Stimulated activated CD4-positive, alpha-beta T cell treated with anti-CD3 and anti-CD28 coated beads, Interleukin-1b, Interleukin-23, amount 100 ng/mL, for 1 hour (primary cell): Measurements from ENCODE around the gene CHST11.
"Not testable (repeated sequence)": the region's sequence is repeated elsewhere in the genome, so short reads cannot be mapped to it uniquely, and the experiment has no call there.

ENCODE experiments used
- DNase-seq, 2 donors: peaks; one replicate each; pipeline ENCODE4 v3.0.0-alpha.2; 2020; ENCODE audit warnings: low read depth in 2 of 2

Gene CHST11

DNA sequence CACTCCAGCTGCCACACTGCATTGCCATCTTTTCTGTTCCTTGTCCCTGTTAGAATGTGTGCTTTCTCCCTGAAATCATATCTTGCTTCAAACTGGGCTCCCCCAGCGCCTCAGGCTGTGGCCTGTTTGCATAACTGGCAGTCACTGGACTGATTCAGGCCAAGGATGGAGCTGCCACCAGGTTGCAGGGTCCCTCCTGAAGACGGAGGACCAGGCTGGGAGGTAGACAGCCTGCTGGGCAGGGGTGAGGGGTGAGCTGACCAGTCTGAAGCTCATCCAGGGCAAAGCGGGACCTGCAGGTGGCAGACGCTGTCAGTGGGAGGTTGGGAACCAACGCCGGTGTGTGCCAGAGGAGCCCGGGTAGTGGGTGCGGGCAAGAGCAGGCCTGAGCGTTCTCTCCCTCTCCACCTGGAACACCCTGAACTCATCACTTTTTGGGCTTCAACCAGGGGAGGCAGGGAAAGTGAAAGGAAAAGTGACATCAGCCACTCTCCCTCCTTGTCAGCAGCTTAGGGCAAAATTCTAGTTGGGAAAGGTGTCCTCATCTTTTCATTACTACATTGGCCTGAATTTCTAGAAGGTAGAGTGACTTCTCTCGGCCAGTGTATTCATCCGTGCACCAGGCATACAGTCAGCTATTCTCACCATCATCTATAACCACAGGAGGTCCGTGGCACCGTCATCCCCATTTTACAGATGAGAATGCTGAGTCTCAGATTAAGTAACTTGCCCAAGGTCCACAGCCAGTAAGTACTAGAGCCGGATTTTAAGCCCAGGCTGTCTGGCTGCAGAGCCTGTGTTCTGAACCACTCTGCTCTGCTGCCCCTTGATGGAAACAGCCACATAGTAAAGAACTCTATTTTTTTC is 282.3 kb downstream of the CHST11 start:
- no peak for DNase-seq

DNA sequence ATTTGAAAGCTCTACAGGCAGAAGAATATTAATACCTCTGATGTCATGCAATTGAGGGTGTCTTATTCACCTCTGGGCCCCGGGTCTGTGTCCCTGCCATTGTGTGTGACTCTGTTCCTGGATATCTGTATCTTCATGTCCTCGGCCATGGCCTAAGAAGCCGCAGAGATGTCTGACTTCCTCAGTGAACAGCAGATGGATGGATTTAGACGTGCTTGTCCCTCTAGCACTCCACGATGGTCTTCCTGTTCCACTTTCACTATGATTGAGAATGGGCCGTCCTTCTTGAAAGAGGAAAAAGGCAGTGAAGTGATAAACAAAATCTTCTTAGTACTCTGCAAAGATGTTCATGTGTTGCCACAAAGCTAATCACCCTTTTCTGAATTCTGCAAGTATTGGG is 283.9 kb downstream of the CHST11 start:
- no peak for DNase-seq

DNA sequence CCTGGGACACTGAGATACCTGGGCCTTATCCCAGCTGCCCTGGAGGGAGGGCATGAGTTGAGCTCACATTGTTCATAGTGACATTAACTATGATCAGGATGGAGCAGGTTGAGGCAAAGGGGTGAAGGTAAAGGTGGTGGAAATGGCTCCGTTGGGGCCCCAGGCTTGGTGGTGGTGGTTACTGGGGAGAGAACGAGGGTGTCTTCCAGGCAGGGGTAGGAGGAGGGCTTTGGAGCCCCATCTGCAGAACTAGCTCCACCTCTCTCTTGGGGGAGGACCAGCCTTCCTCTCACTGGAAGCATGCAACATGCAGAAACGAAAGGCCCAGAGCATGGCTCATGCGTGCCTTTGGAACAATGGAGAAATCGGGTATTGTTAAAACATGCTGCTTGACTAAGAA is 284.3 kb downstream of the CHST11 start:
- no peak for DNase-seq

DNA sequence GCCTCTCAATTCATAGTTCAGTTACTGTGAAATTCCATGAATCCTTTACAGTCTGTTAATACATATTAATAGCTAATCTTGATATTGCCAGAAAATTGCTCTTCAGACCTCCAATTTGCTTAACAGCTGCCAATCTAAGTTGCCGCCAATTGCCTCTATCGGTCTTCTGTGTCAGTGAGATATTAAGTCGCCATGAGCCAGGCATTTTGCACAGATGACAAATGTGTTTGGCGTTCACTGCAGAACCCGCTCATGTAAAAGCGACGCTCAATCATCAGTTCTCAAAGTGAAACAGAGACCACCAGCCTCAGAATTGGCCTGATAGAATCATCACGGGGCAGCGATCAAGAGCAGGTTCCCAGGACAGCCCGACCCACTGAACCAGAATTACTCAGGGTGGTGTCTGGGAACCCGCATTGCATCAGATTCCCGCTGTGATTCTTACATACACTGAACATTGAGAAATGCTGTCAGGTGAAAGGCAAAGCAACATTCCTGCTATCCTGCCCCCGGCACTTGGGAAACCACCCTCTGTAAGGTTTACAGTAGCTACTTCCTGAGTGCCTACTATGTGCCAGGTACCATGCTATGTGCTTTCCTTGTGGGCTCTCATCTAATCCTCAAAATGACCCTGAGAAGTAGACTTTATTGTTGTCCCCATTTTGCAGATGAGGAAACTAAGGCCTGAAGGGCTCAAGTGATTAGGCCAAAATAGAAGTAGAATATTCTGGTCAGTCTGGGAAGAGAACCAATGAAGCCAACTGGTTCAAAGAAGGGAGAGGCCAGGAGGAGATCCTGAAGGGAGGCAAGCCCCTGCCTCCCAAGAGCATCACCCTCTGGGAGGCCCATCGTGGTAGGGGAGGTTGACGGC is 285.0 kb downstream of the CHST11 start:
- no peak for DNase-seq

DNA sequence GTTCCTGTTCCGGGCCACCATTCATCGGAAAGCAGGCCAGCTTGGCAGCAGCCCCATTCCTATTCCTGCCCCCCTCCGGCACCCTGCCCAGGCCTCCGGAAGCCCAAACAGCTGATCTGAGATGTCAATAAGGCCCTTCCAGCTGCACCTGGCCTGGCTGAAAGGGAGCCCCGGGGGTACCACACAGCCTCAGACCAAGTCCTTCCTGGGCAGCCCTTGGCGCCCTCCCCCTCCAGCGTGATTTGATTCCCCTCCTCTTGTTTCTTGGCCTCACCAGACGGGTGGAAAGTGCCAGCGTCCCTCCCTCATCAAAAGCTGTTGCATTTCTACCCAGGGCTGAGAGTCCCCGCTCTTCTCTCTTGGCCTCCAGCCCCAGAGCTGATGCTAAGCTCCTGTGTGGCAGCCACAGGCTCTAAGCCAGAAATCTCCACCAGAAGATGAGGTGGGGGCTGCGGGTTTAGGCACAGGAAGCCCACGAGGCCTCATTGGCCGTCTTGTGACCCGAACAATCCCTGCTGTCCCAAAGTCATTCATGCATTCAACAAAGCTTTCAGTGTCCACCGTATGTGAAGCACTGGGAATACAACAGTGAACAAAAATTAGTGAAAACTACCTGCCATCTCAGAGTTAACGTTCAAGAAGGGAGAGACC is 285.9 kb downstream of the CHST11 start:
- no peak for DNase-seq

DNA sequence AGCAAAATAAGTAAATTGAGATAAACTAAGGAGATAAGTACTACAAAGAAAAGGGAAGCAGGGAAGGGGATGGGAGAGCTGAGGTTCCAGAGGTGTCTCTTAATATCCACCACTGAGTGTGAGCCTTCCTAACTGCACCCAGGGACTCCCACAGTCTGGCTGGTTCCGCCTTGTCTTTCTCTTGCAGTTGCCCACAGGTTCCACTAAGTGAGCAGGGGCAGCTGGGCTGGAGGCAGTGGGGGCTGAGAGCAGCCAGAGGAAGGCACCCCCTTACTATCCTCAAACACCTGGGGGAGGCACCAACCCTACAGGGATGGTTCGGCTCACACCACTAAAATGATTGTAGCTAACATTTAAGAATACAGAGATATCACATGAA is 286.4 kb downstream of the CHST11 start:
- DNase-seq, result no peak

DNA sequence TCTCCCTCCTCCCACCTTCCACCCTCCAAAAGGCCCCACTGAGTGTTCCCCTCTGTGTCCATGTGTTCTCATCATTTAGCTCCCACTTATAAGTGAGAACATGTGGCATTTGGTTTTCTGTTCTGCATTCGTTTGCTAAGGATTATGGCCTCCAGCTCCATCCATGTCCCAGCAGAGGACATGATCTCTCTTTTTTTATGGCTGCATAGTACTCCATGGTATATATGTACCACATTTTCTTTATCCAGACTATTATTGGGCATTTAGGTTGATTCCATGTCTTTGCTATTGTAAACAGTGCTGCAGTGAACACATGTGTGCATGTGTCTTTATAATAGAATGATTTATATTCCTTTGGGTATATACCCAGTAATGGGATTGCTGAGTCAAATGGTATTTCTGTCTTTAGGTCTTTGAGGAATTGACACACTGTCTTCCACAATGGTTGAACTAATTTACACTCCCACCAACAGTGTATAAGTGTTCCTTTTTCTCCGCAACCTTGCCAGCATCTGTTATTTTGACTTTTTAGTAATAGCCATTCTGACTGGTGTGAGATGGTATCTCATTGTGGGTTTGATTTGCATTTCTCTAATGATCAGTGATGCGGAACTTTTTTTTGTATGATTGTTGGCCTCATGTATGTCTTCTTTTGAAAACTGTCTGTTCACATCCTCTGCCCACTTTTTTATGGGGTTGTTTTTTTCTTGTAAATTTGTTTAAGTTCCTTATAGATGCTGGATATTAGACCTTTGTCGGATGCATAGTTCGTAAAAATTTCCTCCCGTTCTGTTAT is 287.2 kb downstream of the CHST11 start:
- DNase-seq, result not testable (repeated sequence)

DNA sequence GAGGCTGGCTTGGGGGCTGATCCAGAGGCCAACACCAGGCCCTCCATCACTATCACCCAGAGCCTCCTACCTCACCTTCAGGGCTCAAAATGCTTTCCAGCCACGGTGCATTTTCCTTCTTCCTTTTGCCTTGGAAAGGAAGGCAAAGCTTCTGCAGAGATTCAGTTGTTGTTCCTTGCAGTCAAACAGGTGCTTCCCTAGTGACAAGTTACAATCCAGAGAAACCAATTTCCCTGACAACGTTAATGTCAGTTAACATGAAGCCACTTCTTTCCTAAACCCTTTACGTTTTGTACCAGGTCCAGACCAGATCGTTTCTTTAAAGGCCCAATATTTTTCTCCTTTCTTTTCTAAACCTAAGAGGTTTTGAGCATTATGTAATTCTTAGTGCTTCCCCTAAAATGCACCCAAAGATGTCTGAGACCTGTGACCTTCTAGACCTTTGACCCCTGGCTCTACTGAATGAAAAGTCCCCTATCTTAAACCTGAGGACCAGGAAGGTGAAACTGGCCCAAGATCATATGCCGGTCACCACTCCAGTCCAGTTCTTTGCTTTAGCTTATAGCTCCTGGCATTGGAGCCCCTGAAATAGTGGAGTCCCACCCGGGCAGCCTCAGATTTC is 289.8 kb downstream of the CHST11 start:
- no peak for DNase-seq

DNA sequence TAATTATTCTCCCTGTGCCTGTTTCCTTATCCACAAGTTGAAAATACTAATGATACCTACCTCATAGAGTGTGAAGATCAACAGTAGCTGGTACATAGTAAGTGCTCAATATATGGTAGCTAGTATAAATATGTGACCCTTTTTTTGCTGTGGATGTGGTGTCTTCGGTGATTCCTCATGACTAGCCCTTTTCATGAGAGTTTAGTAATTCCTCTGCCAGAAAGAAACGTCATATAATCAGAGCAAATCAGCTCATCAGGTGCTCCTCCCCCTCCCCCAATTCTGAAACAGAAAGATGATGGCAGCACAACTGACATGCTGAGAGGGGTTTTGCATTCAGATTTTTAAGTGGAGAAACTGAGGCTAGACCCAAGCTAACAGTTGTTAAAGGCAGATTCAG is 290.6 kb downstream of the CHST11 start:
- DNase-seq, result no peak

DNA sequence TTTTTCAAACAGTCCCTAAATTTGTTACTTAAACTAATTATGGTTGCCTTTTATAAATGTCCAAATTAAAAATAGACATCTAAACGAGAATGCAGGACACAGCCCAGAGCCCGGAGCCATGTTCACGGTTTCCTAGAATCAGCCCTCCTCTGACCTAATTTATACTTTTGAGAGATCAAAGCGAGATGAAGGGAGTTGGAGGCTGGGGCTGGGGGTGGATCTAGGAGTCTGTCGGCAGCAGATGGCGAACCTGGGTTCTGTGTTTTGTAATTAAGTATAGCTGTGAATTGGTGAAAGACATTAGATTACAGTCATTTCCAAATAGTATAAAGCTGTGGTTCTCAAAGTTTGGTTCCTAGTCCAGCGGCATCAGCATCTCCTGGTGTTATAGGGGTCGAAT is 291.2 kb downstream of the CHST11 start:
- no peak for DNase-seq

DNA sequence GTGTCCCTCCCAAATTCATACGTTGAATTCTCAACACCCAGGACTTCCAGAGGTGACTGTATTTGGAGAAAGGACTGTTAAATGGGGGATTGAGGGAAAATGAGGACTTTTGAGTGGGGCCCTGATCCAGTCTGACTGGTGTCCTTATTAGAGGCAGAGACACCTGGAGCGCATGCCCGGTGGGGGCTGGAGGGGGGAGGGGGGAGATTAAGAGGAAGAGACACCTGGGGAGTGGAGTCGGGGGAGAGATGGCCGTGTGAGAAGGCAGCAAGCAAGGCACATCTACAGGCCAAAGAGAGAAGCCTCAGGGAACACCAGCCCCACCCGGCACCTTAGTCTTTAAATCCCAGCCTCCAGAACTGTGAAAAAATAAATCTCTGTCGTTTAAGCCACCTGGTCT is 291.6 kb downstream of the CHST11 start:
- DNase-seq, result no peak

DNA sequence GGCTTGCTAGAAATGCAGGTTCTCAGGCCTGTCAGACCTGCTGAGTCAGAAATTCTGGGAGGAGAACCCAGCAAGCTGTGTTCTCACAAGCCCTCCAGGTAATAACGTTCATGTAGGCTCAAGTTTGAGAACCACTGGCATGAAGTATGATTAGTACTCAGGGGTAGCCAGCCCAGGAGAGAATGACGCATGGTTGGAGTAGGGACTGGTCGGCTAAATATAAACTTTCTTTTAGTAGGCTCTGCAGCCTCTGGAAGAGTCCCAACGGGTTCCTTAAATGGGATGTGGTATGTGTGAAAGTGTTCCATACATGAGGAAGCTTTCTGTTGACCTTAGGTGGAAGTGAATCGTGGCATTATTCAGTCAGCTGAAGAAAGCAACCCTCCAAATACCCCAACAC is 292.0 kb downstream of the CHST11 start:
- DNase-seq, result no peak

DNA sequence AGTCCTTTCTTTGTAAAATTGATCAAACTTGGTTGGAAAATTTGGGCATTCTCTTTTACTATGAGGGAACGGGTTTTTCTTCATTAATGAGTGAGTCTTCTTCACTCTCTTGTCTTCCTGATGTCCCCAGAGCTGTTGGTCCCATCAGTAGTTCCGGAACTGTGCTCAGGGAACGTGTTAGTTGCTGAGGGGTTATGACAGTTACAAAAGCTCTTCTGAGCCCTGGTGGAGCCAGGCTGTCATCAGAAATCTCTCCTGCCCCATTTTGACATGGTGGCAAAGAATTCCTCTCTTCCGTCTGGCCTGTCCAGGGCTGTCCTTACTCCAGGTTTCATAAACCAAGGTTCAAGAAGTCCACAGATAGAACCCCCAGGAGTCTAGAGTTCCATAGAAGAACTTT is 292.8 kb downstream of the CHST11 start:
- DNase-seq, result no peak

DNA sequence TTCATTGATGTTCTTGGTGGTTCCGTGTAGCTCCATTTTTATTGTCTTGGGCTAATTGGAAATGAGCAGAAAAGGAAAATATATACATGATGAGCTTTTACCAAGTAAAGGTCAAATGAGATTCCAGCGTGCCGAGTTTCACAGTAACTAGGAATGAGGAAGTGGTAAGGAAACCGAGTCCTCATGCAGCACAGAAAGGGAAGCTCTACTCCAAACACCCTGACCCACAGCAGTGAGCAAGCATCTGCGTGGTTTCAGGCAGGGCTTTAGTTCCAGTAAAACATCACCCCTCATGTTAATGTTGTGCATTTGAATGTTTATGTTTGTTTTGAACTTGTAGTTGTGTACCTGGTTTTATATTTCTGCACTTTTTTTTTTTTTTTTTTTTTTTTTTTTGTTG is 293.3 kb downstream of the CHST11 start:
- no peak for DNase-seq

DNA sequence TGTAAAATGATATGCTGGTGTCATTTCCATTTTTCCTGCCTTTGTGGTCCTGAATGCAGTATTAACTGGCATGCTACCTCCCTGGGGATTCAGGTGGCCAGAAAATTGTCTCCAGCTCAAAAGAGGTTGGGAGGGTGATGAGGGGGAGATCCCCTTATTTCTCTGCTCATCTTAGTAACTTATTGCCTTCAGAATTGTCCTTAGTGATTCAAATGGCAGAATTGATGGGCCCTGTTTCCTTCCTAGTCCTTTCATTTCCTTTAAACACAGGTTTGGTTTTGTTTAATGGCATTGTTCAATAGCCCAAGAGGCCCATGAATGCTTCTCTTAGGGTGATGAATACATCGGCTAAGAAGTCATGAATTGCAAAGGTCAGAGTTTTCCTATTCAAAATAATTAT is 294.4 kb downstream of the CHST11 start:
- no peak for DNase-seq

DNA sequence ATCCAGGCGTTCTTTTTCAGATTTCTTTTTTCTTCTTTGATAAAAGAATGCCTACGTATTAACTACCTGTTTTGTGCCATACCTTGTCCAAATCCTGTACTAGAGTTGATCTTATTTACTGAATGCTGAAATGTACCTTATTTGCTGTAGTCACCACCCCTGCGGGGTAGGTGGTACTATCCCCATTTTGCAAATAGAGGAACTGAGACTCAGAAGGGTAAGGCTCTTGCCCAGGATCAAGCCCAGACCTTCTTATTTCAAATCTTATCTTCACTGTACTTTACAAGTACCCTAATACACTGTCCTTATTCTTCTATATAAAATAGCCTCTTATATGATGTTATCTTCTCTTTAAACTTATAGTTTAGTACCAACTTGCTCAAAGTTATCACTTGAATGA is 294.8 kb downstream of the CHST11 start:
- DNase-seq, result no peak

DNA sequence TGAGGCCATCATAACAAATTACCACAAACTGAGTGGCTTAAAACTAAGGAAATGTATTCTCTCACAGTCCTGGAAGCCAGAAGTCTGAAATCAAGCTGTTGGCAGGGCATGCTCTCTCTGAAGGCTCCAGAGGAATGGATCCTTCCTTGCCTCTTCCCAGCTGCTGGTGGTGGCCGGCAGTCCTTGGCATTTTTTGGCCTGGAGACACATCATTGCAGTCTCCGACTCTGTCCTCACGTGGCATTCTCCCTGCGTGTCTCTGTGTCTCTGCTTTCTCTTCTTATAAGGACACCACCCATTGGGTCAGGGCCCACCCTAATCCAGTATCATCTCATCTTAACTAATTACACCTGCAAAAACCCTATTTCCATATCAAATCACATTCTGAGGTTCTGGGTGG is 295.3 kb downstream of the CHST11 start:
- DNase-seq, result no peak

DNA sequence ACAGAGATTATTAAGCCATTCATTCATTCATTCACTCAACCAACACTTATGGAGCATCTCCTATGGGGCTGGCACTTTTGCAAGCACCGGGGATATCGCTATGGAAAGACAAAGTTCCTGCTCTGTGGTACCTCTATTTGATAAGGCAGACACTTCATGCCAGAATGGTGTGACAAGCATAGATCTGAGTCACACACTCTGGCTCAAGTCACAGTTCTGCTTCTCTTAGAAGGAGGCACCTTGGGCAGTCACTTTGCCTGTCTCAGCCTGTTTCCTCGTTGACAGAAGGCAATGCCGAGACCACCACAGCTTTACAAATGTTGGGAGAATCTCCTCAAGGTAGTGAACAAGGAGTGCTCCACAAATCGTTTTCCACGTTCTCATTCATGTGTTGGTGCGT is 296.1 kb downstream of the CHST11 start:
- no peak for DNase-seq

DNA sequence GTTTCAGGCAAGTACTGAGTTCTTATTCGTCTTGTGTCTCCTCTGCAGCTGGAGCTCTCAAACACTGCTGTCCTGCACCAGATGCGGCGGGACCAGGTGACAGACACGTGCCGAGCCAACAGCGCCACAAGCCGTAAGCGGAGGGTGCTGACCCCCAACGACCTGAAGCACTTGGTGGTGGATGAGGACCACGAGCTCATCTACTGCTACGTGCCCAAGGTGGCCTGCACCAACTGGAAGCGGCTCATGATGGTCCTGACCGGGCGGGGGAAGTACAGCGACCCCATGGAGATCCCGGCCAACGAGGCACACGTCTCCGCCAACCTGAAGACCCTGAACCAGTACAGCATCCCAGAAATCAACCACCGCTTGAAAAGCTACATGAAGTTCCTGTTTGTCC is 300.2 kb downstream of the CHST11 start:
- no peak for DNase-seq

DNA sequence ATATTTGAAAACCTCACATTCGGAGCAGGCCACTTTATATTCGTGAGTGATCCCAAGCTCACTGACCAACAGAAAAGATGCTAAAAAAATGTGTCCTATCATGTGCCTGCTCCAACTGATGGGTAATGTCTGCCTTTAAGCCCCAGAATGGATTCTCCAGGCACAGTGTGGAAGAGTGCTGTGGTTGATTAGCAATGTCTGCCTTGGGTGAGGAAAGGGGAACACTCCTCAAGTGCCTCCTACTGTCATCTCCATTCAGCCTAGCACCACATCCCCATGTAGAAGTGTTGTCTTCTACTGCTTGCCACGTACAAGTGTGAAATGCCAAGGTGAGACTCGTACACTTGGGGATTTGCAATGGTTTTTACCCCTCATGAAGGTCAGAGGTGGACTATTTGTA is 302.0 kb downstream of the CHST11 start:
- DNase-seq, result no peak

DNA sequence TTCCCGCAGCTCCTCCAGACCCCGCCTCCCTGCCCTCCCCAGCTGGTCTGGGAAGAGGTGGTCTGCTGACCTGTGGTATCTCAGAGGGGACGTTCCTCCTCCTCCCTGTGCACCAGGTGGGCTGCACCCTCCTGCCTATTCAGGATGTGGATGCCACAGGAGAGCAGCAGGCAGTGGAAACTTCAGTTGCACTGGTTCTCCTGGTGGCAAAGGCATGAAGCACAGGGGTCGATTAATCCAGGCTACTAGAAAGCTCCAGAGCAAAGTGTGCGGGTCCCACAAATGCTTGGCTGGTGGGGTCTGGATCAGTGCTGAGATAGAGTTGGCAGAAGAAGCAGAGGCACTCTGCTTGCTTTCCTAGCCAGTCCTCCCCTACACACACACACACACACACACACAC is 304.3 kb downstream of the CHST11 start:
- DNase-seq, result no peak
